ENCODE measurements around the gene XCL2.

The XCL2 gene

DNA sequence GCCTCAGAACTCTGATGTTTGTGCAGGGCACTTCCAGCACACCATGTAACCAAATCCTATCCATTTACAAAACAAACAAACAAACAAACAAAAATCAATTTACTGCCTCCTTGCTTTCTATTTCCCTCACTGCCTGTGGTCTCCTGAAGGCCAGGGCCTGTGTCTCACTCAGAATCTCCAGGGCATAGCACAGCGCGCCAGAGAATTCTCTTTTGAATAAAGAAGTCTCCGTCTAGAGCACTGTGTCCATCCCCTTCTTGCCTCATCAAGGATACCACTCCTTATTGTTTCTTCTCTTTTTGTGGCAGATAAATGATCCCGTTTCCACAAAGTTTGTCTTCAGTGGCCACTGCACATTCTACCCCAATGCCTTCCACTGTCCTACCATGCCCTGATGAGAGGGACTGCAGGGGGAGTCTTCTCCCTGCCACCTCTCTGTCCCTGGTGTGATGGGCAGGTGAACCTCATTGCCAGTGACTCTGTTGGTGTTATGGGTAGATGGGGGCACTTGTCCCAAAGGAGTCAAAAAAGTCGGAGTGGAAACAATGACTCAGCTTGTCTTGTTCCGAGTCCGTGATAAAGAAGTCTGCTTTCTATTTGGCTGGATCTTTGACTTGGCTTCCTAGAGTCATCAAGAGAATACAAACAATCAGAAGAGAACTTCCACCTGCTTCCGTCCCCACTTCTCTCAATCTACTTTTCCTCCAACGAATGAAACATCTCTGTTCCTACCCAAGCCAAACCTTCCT is 30.0 kb downstream of the XCL2 start:
- no peak for DNase-seq (ENCODE audit: low spot score)

- DNase-seq (ENCODE audit: low spot score), result no peak
Measured at GRCh38 chr1:168512864-168513595, 30.8 kb downstream of the XCL2 start.

- DNase-seq (ENCODE audit: low spot score), result no peak
Measured at GRCh38 chr1:168509875-168510791, 33.7 kb downstream of the XCL2 start.

- DNase-seq (ENCODE audit: low spot score), result no peak
Measured at GRCh38 chr1:168509210-168509609, 34.6 kb downstream of the XCL2 start.

GRCh38 chr1:168507828-168508227 is 36.0 kb downstream of the XCL2 start:
- DNase-seq (ENCODE audit: low spot score), result no peak

DNA sequence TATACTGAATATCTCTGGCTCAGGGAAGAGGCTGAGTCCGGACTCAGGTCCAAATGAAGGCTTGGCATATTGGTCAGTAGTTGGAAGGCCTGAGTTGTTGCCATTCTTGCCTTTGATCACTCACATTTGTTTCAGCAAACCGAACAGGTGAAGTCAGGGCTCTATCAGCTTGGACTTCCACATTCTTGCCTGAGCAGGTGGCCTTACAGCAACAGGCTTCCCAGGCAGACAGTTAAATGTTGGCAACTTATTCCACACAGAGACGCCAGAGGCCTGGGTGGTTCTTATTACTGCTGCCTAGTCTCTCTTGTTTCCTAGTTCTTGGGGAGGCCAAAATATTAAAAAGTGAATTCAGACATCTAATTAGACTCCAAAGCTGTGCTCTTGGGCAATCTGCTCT is 36.6 kb downstream of the XCL2 start:
- DNase-seq (ENCODE audit: low spot score), result no peak

DNA sequence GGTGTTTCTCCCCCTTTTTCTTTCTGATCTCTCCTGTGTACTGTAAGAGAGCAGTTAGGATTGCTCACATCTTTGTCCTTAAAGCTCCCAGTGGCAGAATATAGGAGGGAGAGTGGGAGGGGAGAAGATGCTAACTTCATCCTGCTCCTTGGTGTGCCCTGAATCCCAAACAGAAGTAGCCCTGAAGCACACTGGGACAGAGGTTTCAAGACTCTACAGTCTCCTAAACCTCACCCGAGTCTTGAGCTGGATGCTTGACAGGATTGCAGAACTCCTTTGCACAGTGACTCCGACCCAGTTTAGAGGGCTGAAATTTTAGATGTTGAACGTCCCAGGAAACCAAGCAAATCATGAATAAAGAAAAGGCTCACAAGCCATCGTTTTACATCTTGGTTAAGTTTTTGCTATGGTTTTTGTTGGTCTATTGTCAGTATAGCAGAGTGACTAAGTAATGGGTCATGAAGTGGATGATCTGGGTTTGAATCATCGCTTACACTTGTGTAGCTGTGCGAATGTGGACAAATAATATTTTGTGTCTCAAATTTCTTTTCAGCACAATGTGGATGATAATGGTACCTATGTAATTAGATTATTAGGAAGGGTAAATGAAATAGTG is 37.5 kb downstream of the XCL2 start:
- no peak for DNase-seq (ENCODE audit: low spot score)

DNA sequence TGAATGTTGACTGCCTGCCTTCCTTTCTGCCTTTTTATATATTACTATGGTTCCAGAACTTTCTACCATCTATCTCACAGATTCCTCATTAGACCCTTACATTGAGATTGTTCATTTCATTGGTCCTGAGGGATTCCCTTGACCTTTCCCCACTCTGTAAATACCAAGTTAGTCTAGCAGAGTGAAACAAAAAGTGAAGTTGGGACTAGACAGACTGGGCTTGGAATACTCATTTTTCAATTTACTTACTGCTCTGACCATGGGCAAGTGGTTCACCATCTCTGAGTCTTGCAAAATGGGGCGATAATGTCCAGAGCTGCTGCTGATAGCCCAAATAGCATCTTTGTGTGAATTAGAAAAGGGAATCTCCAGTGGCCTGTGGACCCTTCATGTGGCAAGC is 38.8 kb downstream of the XCL2 start:
- DNase-seq (ENCODE audit: low spot score), result no peak

DNA sequence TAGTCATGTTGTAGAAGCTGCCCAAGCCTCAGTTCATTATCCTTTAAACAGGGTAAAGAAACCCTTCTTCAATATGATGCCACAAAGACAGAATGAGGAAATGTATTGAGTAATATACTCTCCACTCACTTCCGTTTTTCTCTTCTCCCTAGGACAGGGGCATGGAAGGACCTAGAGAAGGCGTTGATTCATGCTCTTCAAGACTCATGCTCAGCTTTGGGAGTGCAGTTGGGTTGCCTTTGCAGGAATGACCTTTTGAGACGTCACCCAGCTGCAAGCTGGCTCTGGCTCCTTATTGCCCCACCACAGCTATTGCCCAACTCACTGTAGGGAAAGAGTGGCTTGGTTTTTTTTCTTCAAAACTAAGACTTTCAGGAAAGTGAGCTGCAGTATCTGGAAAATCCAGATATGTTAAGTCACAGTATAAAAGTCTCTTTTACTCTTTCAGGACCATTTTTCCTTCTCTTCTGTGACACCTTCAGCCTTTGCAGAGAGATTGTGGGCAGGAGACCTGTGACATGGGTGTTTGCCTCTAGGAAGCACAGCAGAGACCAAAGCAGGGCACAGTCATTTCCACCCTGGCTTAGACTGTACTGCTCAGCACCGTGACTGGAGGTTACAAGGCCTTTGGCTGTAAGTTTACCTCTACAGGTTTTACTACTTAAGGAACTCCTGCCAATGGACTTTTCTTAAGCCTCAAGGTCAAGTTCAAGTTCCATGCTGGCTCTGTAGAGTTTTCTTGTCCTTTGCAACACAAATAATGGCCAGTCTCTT is 39.5 kb downstream of the XCL2 start:
- DNase-seq (ENCODE audit: low spot score), result peak; percentile 7

DNA sequence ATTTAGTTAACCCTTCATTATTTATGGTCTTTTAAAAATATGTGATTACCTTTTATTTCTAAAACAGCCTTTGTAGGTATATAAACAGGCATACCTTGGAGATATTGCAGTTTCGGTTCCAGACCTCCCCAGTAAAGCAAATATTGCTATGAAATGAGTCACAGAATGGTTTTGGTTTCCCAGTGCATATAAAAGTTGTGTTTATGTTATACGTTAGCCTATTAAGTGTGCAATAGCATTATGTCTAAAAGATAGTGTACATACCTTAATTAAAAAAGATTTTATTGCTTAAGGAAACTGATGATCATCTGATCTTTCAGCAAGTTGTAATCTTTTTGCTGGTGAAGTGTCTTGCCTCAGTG is 44.1 kb downstream of the XCL2 start:
- DNase-seq (ENCODE audit: low spot score), result no peak

DNA sequence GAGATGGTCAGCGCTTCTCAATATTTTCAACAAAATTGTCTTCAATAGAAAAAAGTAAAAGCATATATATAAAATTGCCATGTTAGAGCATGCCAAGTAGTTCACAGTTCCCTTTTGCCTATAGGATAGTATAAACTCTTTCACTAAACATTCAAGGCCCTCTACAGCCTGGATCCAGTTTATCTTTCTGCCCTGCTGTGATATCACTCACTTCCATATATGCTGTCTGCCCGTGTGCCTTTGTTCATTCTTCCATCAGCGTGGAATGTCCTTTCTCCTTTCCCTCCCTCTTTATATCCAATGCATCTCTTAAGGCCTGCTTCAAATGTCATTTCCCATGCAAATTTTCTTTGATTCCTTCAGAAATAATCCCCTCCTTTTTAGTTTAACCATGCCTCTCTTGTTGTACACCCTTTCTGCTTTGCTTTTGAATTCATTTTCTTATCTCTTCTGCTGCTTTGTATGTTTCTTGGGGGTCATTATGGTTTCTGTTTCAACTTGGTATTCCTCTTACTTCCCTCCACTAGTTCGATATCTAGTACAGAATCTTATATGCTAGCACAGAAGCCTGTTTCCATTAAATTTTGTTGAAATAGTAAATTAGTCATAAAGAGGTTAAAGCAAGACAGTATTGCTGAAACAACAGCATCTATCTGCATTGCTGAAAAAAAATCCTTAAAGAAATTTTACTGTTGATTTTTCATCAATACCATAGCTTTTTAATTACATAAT is 44.7 kb downstream of the XCL2 start:
- no peak for DNase-seq (ENCODE audit: low spot score)

GRCh38 chr1:168498159-168498631 is 45.6 kb downstream of the XCL2 start:
- no peak for DNase-seq (ENCODE audit: low spot score)

DNA sequence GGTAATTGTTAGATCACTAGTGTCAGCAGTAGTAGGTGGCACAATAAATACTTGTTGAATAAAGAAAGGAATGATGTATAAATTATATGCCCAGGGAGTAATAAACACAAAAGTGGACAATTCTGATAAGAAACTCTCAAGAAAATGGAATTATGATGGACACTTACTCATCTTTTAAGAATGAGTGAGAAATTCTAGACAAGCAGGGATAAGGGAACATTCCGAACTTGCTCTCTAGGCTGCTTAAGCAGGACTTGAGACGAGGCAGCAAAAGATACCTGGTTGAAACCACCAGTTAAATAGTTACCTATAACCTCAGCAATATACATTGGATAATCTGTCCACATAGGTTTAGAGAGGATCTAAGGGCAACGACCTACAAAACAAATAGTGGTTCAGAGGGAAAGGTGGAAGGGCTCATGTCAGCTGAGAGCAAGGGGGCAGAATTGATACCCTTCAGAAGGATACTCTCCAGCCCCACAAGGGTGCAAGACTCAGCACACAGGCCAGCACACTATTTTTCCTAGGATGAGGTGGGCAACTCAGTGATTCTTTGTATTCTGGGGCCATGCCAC is 46.3 kb downstream of the XCL2 start:
- no peak for DNase-seq (ENCODE audit: low spot score)

DNA sequence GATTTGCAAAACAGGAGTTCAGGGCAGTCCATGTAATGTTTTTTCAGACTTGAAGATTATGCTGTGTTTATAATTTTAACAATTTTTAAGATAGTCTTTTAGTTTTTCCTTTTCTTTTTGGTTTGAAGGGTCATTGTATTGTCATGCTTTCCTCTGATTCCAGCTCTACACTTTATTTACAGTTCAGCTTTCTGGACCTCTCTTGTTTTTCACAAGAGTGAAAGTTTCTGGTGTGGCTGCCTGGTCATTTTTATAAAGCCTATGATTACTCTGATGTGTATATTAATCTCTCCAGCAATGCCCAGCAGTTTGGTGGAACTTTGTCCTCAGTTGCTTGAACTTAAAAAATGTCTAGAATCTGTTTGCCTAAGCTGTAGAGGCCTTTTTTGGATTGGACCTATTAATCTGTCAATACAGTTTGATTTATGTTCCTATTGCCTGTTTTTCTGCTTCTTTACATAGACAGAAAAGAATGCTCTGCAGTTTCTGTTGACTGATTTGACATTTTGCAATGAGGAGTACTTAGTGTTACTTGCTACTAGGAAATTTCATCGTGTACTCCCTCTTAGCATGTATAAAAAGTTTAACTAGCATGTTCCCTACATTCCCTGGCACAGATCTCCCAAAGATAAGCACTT is 52.2 kb downstream of the XCL2 start:
- no peak for DNase-seq (ENCODE audit: low spot score)

Data from putamen (tissue), 1 donor.